Neural crest cell (in vitro differentiated cells): ENCODE results near the gene ZNF521. TPM values are rescaled to one million over a fixed set of nuclear protein-coding genes. Genes with fewer than 3 reads are reported as not detected.

Experiments
- DNase-seq: peaks from one replicate; pipeline ENCODE4 v3.0.0; 2021; ENCODE audit warnings: low read depth, mixed read lengths, low spot score
- H3K27ac Mint-ChIP-seq: one replicate; pipeline ENCODE4 v1.8.0; 2021; ENCODE audit warnings: mild to moderate bottlenecking, mixed read lengths; ENCODE audit not compliant: unreplicated experiment
- H3K27me3 Mint-ChIP-seq: 2 replicates; pipeline ENCODE4 v1.8.0; 2021; ENCODE audit warnings: low read depth, mild to moderate bottlenecking, mixed read lengths
- H3K36me3 Mint-ChIP-seq: 2 replicates; pipeline ENCODE4 v1.8.0; 2021; ENCODE audit warnings: low read depth, mild to moderate bottlenecking, mixed read lengths
- H3K4me1 Mint-ChIP-seq: 2 replicates; pipeline ENCODE4 v1.8.0; 2021; ENCODE audit warnings: mixed read lengths
- H3K4me3 Mint-ChIP-seq: one replicate; pipeline ENCODE4 v1.8.0; 2021; ENCODE audit warnings: mild to moderate bottlenecking, mixed read lengths
- H3K9me3 Mint-ChIP-seq: 2 replicates; pipeline ENCODE4 v1.8.0; 2021; ENCODE audit warnings: mixed read lengths
- CTCF ChIP-seq: fragments of 200-600 bp; sonication (generic); conservative IDR thresholded peaks from 2 replicates; pipeline ENCODE4 v1.5.0; 2021; ENCODE audit warnings: antibody characterized with exemption, mild to moderate bottlenecking
- total RNA-seq: library from RNA; stranded (reverse); gene quantifications from 2 replicates; pipeline ENCODE4 v1.2.1, GENCODE V29; 2021

ZNF521 gene
- total RNA-seq, 1 donor from 2014 or later: 86.1 TPM

DNA sequence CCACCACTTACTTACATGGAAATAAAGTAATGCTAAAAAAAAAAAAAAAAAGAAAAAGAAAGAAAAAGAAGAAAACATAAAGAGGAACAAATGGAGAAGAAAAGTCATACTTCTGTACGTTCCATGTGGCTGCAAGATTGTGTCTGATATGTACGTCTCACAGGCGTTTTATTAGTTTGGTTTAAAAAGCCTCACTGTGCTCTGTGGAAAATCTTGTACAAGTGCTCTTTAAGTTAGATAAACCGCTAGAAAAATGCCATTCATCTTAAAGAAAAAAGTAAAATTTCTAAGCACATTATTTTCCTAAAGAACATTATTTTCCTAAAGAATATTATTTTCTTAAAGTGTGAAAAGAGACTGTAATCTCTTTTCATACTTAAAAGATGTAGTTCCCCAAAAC is 165.1 kb downstream of the ZNF521 start:
- H3K9me3 Mint-ChIP-seq: no peaks in the 10 kb centered on the region
- no peaks in the 10 kb centered on the region for H3K36me3 Mint-ChIP-seq
- DNase-seq: no peak
- no peaks in the 10 kb centered on the region for H3K27me3 Mint-ChIP-seq
- no peak for TF ChIP-seq CTCF
- H3K4me3 Mint-ChIP-seq: no peak overlapping the region
- no peak overlapping the region for H3K27ac Mint-ChIP-seq
- H3K4me1 Mint-ChIP-seq: peaks cover 45% of the 10 kb centered on the region

GRCh38 chr18:25181993-25182392 is 170.0 kb downstream of the ZNF521 start:
- TF ChIP-seq CTCF: no peak
- DNase-seq: no peak
- peaks cover 27% of the 10 kb centered on the region for H3K4me1 Mint-ChIP-seq
- H3K27ac Mint-ChIP-seq: no peak overlapping the region
- no peaks in the 10 kb centered on the region for H3K9me3 Mint-ChIP-seq
- H3K36me3 Mint-ChIP-seq: no peaks in the 10 kb centered on the region
- H3K4me3 Mint-ChIP-seq: no peak overlapping the region
- no peaks in the 10 kb centered on the region for H3K27me3 Mint-ChIP-seq

GRCh38 chr18:25181581-25181980 is 170.4 kb downstream of the ZNF521 start:
- Mint-ChIP-seq H3K27ac (no peak overlapping the region), H3K9me3 (no peaks in the 10 kb centered on the region), H3K4me3 (no peak overlapping the region), H3K4me1 (peaks cover 29% of the 10 kb centered on the region), H3K27me3 (no peaks in the 10 kb centered on the region), H3K36me3 (no peaks in the 10 kb centered on the region)
- TF ChIP-seq CTCF: no peak
- DNase-seq: no peak

DNA sequence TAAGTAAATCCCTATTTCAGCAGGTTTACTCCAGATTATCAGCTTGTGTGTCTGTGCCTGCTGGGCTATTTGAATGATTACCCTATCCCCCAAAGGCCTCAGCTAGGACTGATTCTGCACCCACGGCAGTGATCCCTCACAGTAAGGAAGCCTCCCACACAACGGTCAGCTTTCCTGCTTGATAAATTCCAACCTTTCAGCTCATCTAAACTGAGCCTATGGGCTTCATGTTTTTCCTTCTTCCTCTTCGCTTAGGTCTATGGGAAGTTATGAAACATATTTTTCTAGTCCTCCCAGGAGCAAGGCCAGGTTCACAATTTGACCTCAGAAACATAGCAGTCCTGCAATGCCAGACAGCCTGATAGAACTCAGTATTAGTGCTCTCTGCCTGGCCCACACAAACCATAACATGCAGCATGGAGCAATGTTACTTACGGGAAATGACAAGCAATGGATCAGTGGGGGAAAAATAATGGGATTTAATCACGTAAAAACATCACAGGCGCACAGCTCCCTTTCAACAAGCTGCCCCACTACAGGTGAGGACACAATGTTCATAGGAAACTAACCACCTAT is 170.9 kb downstream of the ZNF521 start:
- TF ChIP-seq CTCF: no peak
- Mint-ChIP-seq H3K4me1 (peaks cover 32% of the 10 kb centered on the region), H3K4me3 (no peak overlapping the region), H3K9me3 (no peaks in the 10 kb centered on the region), H3K27ac (no peak overlapping the region), H3K27me3 (no peaks in the 10 kb centered on the region), H3K36me3 (no peaks in the 10 kb centered on the region)
- no peak for DNase-seq

DNA sequence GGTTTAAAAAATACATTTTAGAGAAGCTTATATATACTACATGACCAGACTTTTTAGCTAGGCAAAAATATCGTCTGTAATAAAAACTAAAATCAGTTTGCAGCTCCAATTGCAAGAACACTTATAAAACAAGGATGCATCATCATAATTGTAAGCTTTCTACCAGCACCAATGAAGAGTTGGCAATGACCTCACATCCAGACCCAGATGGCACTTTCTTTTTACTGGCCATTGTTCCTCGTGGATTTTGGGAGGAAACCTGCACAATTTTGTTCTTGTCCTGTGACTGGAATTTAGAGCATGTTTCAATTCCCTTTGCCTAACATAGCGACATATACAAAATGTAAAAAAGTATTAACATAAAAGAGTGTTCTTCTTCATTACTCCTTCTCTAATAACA is 174.3 kb downstream of the ZNF521 start:
- Mint-ChIP-seq H3K36me3 (no peaks in the 10 kb centered on the region), H3K9me3 (no peaks in the 10 kb centered on the region), H3K4me1 (peaks cover 30% of the 10 kb centered on the region), H3K27ac (no peak overlapping the region), H3K4me3 (no peak overlapping the region), H3K27me3 (no peaks in the 10 kb centered on the region)
- no peak for TF ChIP-seq CTCF
- DNase-seq: no peak
